ENCODE measurements around the gene SENP6.

SENP6 gene

DNA sequence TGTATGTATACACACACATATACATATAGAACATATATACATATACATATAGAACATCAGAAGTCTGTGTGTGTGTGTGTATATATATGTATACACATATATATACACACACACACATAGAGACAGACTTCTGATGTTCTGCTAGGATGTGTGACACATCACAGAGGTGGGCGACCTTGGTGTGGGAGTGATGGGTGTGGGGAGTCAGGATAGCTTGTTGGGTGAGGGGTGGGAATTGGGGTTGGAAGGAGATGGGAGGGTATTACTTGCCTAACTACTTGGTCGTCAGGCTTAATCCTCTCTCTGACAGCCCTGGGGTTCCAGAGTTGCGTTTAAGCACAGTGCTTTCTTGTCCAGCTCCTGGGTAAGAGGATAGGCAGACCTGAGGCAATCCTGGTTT, 155.6 kb downstream of the SENP6 start:
- TF ChIP-seq POLR2AphosphoS5 (IDR thresholded peaks at IDR 0.05; ENCODE audit: low read depth, low read length), result no peak
- no peak for TF ChIP-seq SPI1 (IDR thresholded peaks at IDR 0.05; ENCODE audit: low read depth, low read length)
- TF ChIP-seq TAF1 (IDR thresholded peaks at IDR 0.05; ENCODE audit: low read depth, low read length), result no peak
- no peak for TF ChIP-seq POLR2A (IDR thresholded peaks at IDR 0.05; ENCODE audit: low read depth, low read length)
- no peak for TF ChIP-seq POU2F2 (IDR thresholded peaks at IDR 0.05; ENCODE audit: low read depth, low read length)
- no peak for TF ChIP-seq PAX5 (IDR thresholded peaks at IDR 0.05; ENCODE audit: insufficient read depth, low read length, severe bottlenecking)
- FAIRE-seq (no peak), DNase-seq (ENCODE audit: insufficient read length, low spot score) (no peak)

DNA sequence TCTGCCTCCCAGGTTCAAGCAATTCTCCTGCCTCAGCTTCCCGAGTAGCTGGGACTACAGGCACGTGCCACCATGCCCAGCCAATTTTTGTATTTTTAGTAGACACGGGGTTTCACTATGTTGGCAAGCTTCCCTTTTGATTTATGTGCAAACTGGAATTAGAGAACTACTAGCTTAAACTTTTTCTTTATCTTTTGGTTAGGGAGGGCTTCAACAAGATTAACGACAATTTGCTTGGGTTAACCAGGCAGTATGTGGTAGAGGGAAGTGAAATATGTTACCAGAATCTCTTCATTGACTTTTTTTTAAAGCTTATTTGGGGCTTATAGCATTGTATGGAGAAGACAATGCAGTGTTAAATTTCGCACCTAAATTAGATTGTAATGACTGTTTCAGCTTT, 156.4 kb downstream of the SENP6 start:
- no peak for FAIRE-seq
- no peak for DNase-seq (ENCODE audit: insufficient read length, low spot score)
- no peak for TF ChIP-seq POLR2AphosphoS5 (IDR thresholded peaks at IDR 0.05; ENCODE audit: low read depth, low read length)
- TF ChIP-seq TAF1 (IDR thresholded peaks at IDR 0.05; ENCODE audit: low read depth, low read length), result no peak
- TF ChIP-seq PAX5 (IDR thresholded peaks at IDR 0.05; ENCODE audit: insufficient read depth, low read length, severe bottlenecking), result no peak
- TF ChIP-seq SPI1 (IDR thresholded peaks at IDR 0.05; ENCODE audit: low read depth, low read length), result no peak
- TF ChIP-seq POU2F2 (IDR thresholded peaks at IDR 0.05; ENCODE audit: low read depth, low read length), result no peak
- TF ChIP-seq POLR2A (IDR thresholded peaks at IDR 0.05; ENCODE audit: low read depth, low read length), result no peak

GRCh38 chr6:75759207-75759606, 157.5 kb downstream of the SENP6 start:
- TF ChIP-seq POLR2AphosphoS5 (IDR thresholded peaks at IDR 0.05; ENCODE audit: low read depth, low read length), result no peak
- no peak for TF ChIP-seq TAF1 (IDR thresholded peaks at IDR 0.05; ENCODE audit: low read depth, low read length)
- FAIRE-seq, result no peak
- no peak for DNase-seq (ENCODE audit: insufficient read length, low spot score)

DNA sequence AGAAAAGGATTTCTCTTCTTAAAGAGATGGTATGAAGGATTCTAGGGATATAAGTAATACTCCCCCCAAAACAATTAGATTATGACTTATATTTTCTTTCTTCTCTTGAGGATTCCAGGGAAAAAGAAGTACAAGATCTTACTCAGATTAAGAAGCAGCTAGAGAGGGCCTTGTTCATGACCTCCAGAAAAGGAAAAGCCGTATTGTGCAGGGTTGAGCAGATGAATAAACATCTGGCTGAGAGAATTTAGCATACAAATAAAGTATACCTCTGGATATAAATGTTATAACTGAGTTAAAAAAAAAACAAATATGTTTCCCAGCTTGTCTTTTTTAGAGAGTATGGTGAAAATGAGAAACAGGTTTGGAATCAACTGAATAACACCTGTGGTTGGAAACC, 158.6 kb downstream of the SENP6 start:
- no peak for TF ChIP-seq TAF1 (IDR thresholded peaks at IDR 0.05; ENCODE audit: low read depth, low read length)
- TF ChIP-seq PAX5 (IDR thresholded peaks at IDR 0.05; ENCODE audit: insufficient read depth, low read length, severe bottlenecking), result no peak
- no peak for TF ChIP-seq SPI1 (IDR thresholded peaks at IDR 0.05; ENCODE audit: low read depth, low read length)
- TF ChIP-seq POLR2AphosphoS5 (IDR thresholded peaks at IDR 0.05; ENCODE audit: low read depth, low read length), result no peak
- TF ChIP-seq POLR2A (IDR thresholded peaks at IDR 0.05; ENCODE audit: low read depth, low read length), result no peak
- TF ChIP-seq POU2F2 (IDR thresholded peaks at IDR 0.05; ENCODE audit: low read depth, low read length), result no peak
- FAIRE-seq, result no peak
- no peak for DNase-seq (ENCODE audit: insufficient read length, low spot score)

- DNase-seq (ENCODE audit: insufficient read length, low spot score) (no peak), FAIRE-seq (no peak)
- TF ChIP-seq POU2F2 (IDR thresholded peaks at IDR 0.05; ENCODE audit: low read depth, low read length) (no peak), SPI1 (IDR thresholded peaks at IDR 0.05; ENCODE audit: low read depth, low read length) (no peak), POLR2A (IDR thresholded peaks at IDR 0.05; ENCODE audit: low read depth, low read length) (no peak), POLR2AphosphoS5 (IDR thresholded peaks at IDR 0.05; ENCODE audit: low read depth, low read length) (no peak), TAF1 (IDR thresholded peaks at IDR 0.05; ENCODE audit: low read depth, low read length) (no peak), PAX5 (IDR thresholded peaks at IDR 0.05; ENCODE audit: insufficient read depth, low read length, severe bottlenecking) (no peak)
Observed at GRCh38 chr6:75761489-75761888, 159.8 kb downstream of the SENP6 start.

- DNase-seq (ENCODE audit: insufficient read length, low spot score), result no peak
- TF ChIP-seq POLR2AphosphoS5 (IDR thresholded peaks at IDR 0.05; ENCODE audit: low read depth, low read length), result no peak
- TF ChIP-seq TAF1 (IDR thresholded peaks at IDR 0.05; ENCODE audit: low read depth, low read length), result no peak
- no peak for TF ChIP-seq POLR2A (IDR thresholded peaks at IDR 0.05; ENCODE audit: low read depth, low read length)
- no peak for TF ChIP-seq POU2F2 (IDR thresholded peaks at IDR 0.05; ENCODE audit: low read depth, low read length)
- TF ChIP-seq SPI1 (IDR thresholded peaks at IDR 0.05; ENCODE audit: low read depth, low read length), result no peak
- no peak for TF ChIP-seq PAX5 (IDR thresholded peaks at IDR 0.05; ENCODE audit: insufficient read depth, low read length, severe bottlenecking)
- FAIRE-seq, result no peak
Observed at GRCh38 chr6:75762063-75762462, 160.4 kb downstream of the SENP6 start.

- no peak for DNase-seq (ENCODE audit: insufficient read length, low spot score)
- no peak for FAIRE-seq
- no peak for TF ChIP-seq POU2F2 (IDR thresholded peaks at IDR 0.05; ENCODE audit: low read depth, low read length)
- TF ChIP-seq POLR2AphosphoS5 (IDR thresholded peaks at IDR 0.05; ENCODE audit: low read depth, low read length), result no peak
- TF ChIP-seq SPI1 (IDR thresholded peaks at IDR 0.05; ENCODE audit: low read depth, low read length), result no peak
- no peak for TF ChIP-seq PAX5 (IDR thresholded peaks at IDR 0.05; ENCODE audit: insufficient read depth, low read length, severe bottlenecking)
- no peak for TF ChIP-seq POLR2A (IDR thresholded peaks at IDR 0.05; ENCODE audit: low read depth, low read length)
- TF ChIP-seq TAF1 (IDR thresholded peaks at IDR 0.05; ENCODE audit: low read depth, low read length), result no peak
Observed at GRCh38 chr6:75766387-75766786, 164.7 kb downstream of the SENP6 start.

Data from GM12891 (cell line).